K562 (cell line): ENCODE data around the gene NAV2.

Experiments
- CREB1 ChIP-seq, 2 experiments: sonication (generic) in 1 of 2; formaldehyde crosslinking in 1 of 2; IDR thresholded peaks; 2 replicates each; pipeline versions ENCODE4 v1.6.1 to v1.8.0; 2012 to 2022; ENCODE audit warnings: inconsistent platforms in 1 of 2, mild to moderate bottlenecking in 1 of 2, missing genetic modification reagents in 1 of 2, moderate library complexity in 1 of 2
- CTCF ChIP-seq, 3 experiments: IDR thresholded peaks in 2 of 3; conservative IDR thresholded peaks in 1 of 3; 2 replicates each; pipeline ENCODE4 v1.5.1; 2011 to 2012; ENCODE audit warnings: low read length in 3 of 3, mild to moderate bottlenecking in 3 of 3, control low read depth in 2 of 3, improper control_type of control experiment in 1 of 3, inconsistent platforms in 1 of 3, low read depth in 1 of 3, mixed read lengths in 1 of 3, moderate library complexity in 1 of 3; ENCODE audit not compliant: insufficient read depth in 2 of 3
- NR3C1 ChIP-seq: sonication (generic); formaldehyde crosslinking; IDR thresholded peaks from 2 replicates; pipeline ENCODE4 v1.8.1; 2022; ENCODE audit warnings: missing genetic modification reagents
- RBM39 ChIP-seq: fragments of 200-400 bp; formaldehyde crosslinking; optimal IDR thresholded peaks from 2 replicates; pipeline ENCODE3; 2018; ENCODE audit warnings: low read depth, low read length
- RCOR1 ChIP-seq, 2 experiments: IDR thresholded peaks; 2 replicates each; pipeline ENCODE4 v1.6.1; 2012; ENCODE audit warnings: low read depth in 2 of 2, low read length in 2 of 2, borderline replicate concordance in 1 of 2, improper control_type of control experiment in 1 of 2
- RUNX1 ChIP-seq: sonication (generic); IDR thresholded peaks from 2 replicates; pipeline ENCODE4 v1.6.1; 2016; ENCODE audit warnings: antibody characterized with exemption, low read depth
- USF2 ChIP-seq: sonication (generic); formaldehyde crosslinking; IDR thresholded peaks from 2 replicates; pipeline ENCODE4 v1.5.0; 2020; ENCODE audit warnings: missing genetic modification reagents
- ZKSCAN8 ChIP-seq: fragments of 200-800 bp; sonication (Bioruptor generic); IDR thresholded peaks from 2 replicates; pipeline ENCODE4 v1.6.1; 2016; ENCODE audit warnings: missing genetic modification characterization, missing compliant biosample characterization

- TF ChIP-seq ZKSCAN8 (CRISPR knock-in tag) (no peak), RUNX1 (no peak), CREB1 (IDR thresholded peaks at IDR 0.05) (no peak), CREB1 (CRISPR knock-in tag; IDR thresholded peaks at IDR 0.05) (no peak), NR3C1 (CRISPR knock-in tag) (no peak), RCOR1 (IDR thresholded peaks at IDR 0.05; ENCODE audit: borderline replicate concordance in 1 of 2, low read depth in 2 of 2, low read length in 2 of 2) (no peak), CTCF (IDR thresholded peaks at IDR 0.05 in 2 of 3, conservative IDR thresholded peaks at IDR 0.05 in 1 of 3; ENCODE audit: insufficient read depth in 2 of 3, low read depth in 1 of 3, low read length in 3 of 3) (no peak), USF2 (no peak), RBM39 (no peak)
These were observed 23.4 kb downstream of the NAV2 start for GRCh38 chr11:19735909-19736498.
